ENCODE data around the gene ZDHHC12. TPM values are rescaled to one million over a fixed set of nuclear protein-coding genes. Genes with fewer than 3 reads are reported as not detected.
A peak's percentile ranks its signal among the peaks of the same experiment; 100 is the strongest.

Gene ZDHHC12
- total RNA-seq, 1 donor from 2014 or later: 119 TPM

- no peak overlapping the region for H3K4me3 ChIP-seq (ENCODE audit: low read depth, low read length)
- no peak for DNase-seq (ENCODE audit: low read depth)
- no peak for TF ChIP-seq CTCF (conservative IDR thresholded peaks at IDR 0.05; ENCODE audit: low read depth, low read length)
These were observed 23.3 kb upstream of the ZDHHC12 start for GRCh38 chr9:128747241-128747640.

- TF ChIP-seq CTCF (conservative IDR thresholded peaks at IDR 0.05; ENCODE audit: low read depth, low read length): no peak
- DNase-seq (ENCODE audit: low read depth): no peak
These were observed 19.5 kb upstream of the ZDHHC12 start for GRCh38 chr9:128743421-128743820.

GRCh38 chr9:128742401-128742800, 18.5 kb upstream of the ZDHHC12 start:
- DNase-seq (ENCODE audit: low read depth): no peak
- H3K4me3 ChIP-seq (ENCODE audit: low read depth, low read length): no peak overlapping the region
- no peak for TF ChIP-seq CTCF (conservative IDR thresholded peaks at IDR 0.05; ENCODE audit: low read depth, low read length)

More at GRCh38 chr9:128743421-128743820, 19.5 kb upstream of the ZDHHC12 start:
- no peak overlapping the region for H3K4me3 ChIP-seq (ENCODE audit: low read depth, low read length)

GRCh38 chr9:128735373-128735772, 11.4 kb upstream of the ZDHHC12 start:
- no peak overlapping the region for H3K4me3 ChIP-seq (ENCODE audit: low read depth, low read length)
- no peak for DNase-seq (ENCODE audit: low read depth)
- TF ChIP-seq CTCF (conservative IDR thresholded peaks at IDR 0.05; ENCODE audit: low read depth, low read length): no peak

GRCh38 chr9:128733256-128733655, 9.3 kb upstream of the ZDHHC12 start:
- peak overlapping the region; percentile 40 for H3K4me3 ChIP-seq (ENCODE audit: low read depth, low read length)

GRCh38 chr9:128732576-128732975, 8.6 kb upstream of the ZDHHC12 start:
- no peak for TF ChIP-seq CTCF (conservative IDR thresholded peaks at IDR 0.05; ENCODE audit: low read depth, low read length)
- no peak overlapping the region for H3K4me3 ChIP-seq (ENCODE audit: low read depth, low read length)
- DNase-seq (ENCODE audit: low read depth): no peak

More at GRCh38 chr9:128733256-128733655, 9.3 kb upstream of the ZDHHC12 start:
- peak; percentile 59 for DNase-seq (ENCODE audit: low read depth)
- peak; percentile 87 for TF ChIP-seq CTCF (conservative IDR thresholded peaks at IDR 0.05; ENCODE audit: low read depth, low read length)

- no peak for DNase-seq (ENCODE audit: low read depth)
- no peak for TF ChIP-seq CTCF (conservative IDR thresholded peaks at IDR 0.05; ENCODE audit: low read depth, low read length)
- H3K4me3 ChIP-seq (ENCODE audit: low read depth, low read length): no peak overlapping the region
These were observed 7.8 kb upstream of the ZDHHC12 start for GRCh38 chr9:128731691-128732090.
